MM.1S (cell line): ENCODE measurements around the gene CNRIP1.

Source experiments
- DNase-seq: peaks from one replicate; pipeline ENCODE4 v3.0.0-alpha.2; 2015
- H2AFZ ChIP-seq: fragments of 300-600 bp; sonication (generic); 2 replicates; pipeline ENCODE4 v1.6.0; 2016; ENCODE audit warnings: antibody characterized with exemption, low read length
- H3F3A ChIP-seq: fragments of 300-600 bp; sonication (generic); 2 replicates; pipeline ENCODE4 v1.6.1; 2016; ENCODE audit warnings: mild to moderate bottlenecking, antibody characterized with exemption, low read length, moderate library complexity, mixed read lengths; ENCODE audit not compliant: insufficient read depth
- H3K27ac ChIP-seq: fragments of 300-600 bp; sonication (generic); 2 replicates; pipeline ENCODE4 v1.5.1; 2016; ENCODE audit warnings: mild to moderate bottlenecking, low read length
- H3K27me3 ChIP-seq: fragments of 300-600 bp; sonication (generic); replicated peaks from 2 replicates; pipeline ENCODE4 v1.6.0; 2016; ENCODE audit warnings: low read length; ENCODE audit not compliant: insufficient read depth
- H3K36me3 ChIP-seq: fragments of 300-600 bp; sonication (generic); replicated peaks from 2 replicates; pipeline ENCODE4 v1.6.1; 2016; ENCODE audit warnings: mild to moderate bottlenecking, low read length, mixed read lengths; ENCODE audit not compliant: insufficient read depth
- H3K4me1 ChIP-seq: fragments of 300-600 bp; sonication (generic); 2 replicates; pipeline ENCODE4 v1.6.1; 2016; ENCODE audit warnings: low read length, mixed read lengths
- H3K4me2 ChIP-seq: fragments of 300-600 bp; sonication (generic); 2 replicates; pipeline ENCODE4 v1.6.0; 2016; ENCODE audit warnings: low read depth, low read length
- H3K4me3 ChIP-seq: fragments of 300-600 bp; sonication (generic); 2 replicates; pipeline ENCODE4 v1.5.1; 2016; ENCODE audit warnings: low read length, mixed read lengths
- H3K79me2 ChIP-seq: fragments of 300-600 bp; sonication (generic); 2 replicates; pipeline ENCODE4 v1.6.1; 2016; ENCODE audit warnings: mixed run types, low read length, mixed read lengths
- H3K9ac ChIP-seq: fragments of 300-600 bp; sonication (generic); 2 replicates; pipeline ENCODE4 v1.6.1; 2016; ENCODE audit warnings: low read length, mixed read lengths
- H3K9me2 ChIP-seq: fragments of 300-600 bp; sonication (generic); replicated peaks from 2 replicates; pipeline ENCODE4 v1.6.1; 2016; ENCODE audit warnings: mild to moderate bottlenecking, low read length, mixed read lengths; ENCODE audit not compliant: insufficient read depth
- H3K9me3 ChIP-seq: fragments of 300-600 bp; sonication (generic); replicated peaks from 2 replicates; pipeline ENCODE4 v1.6.1; 2016; ENCODE audit warnings: mild to moderate bottlenecking, low read length, mixed read lengths; ENCODE audit not compliant: insufficient read depth
- H4K20me1 ChIP-seq: fragments of 300-600 bp; sonication (generic); 2 replicates; pipeline ENCODE4 v1.6.1; 2016; ENCODE audit warnings: mild to moderate bottlenecking, low read length, moderate library complexity, mixed read lengths; ENCODE audit not compliant: insufficient read depth
- CTCF ChIP-seq: fragments of 300-600 bp; sonication (generic); IDR thresholded peaks from 2 replicates; pipeline ENCODE4 v1.5.1; 2016; ENCODE audit warnings: antibody characterized with exemption, low read length, mixed read lengths
- EZH2 ChIP-seq: fragments of 300-600 bp; sonication (generic); optimal IDR thresholded peaks from 2 replicates; pipeline ENCODE3; 2017; ENCODE audit warnings: low read depth, mild to moderate bottlenecking, antibody characterized with exemption, low read length, mixed read lengths
- EZH2phosphoT487 ChIP-seq: fragments of 300-600 bp; sonication (generic); IDR thresholded peaks from 2 replicates; pipeline ENCODE4 v1.6.1; 2018; ENCODE audit warnings: antibody characterized with exemption, low read length

CNRIP1 gene

GRCh38 chr2:68290901-68291300 lies 28.8 kb downstream of the CNRIP1 start:
- Histone ChIP-seq H3K9me2 (no peaks in the 10 kb centered on the region), H3K36me3 (no peaks in the 10 kb centered on the region), H3K4me1 (peaks cover 42% of the 10 kb centered on the region), H3F3A (peaks cover 10% of the 10 kb centered on the region; the same call in 1 of the 2 replicates), H3K9ac (no peak overlapping the region), H3K4me3 (no peak overlapping the region), H3K9me3 (no peaks in the 10 kb centered on the region), H3K27ac (peak overlapping the region; percentile 57), H3K27me3 (no peaks in the 10 kb centered on the region), H2AFZ (peak overlapping the region; percentile 37), H3K79me2 (no peaks in the 10 kb centered on the region), H3K4me2 (peak overlapping the region; percentile 14; the same call in 1 of the 2 replicates), H4K20me1 (no peaks in the 10 kb centered on the region)
- no peak for TF ChIP-seq EZH2phosphoT487
- no peak for TF ChIP-seq EZH2
- TF ChIP-seq CTCF = no peak
- peak; percentile 73 for DNase-seq

- H3F3A ChIP-seq = peaks cover 10% of the 10 kb centered on the region; the same call in 1 of the 2 replicates
- no peak overlapping the region for H3K27ac ChIP-seq
- H3K27me3 ChIP-seq = no peaks in the 10 kb centered on the region
- H3K9me2 ChIP-seq = no peaks in the 10 kb centered on the region
- peak overlapping the region; percentile 6; the same call in 1 of the 2 replicates for H3K4me2 ChIP-seq
- peaks cover 30% of the 10 kb centered on the region for H3K4me1 ChIP-seq
- H3K4me3 ChIP-seq = no peak overlapping the region
- H3K36me3 ChIP-seq = no peaks in the 10 kb centered on the region
- H3K9me3 ChIP-seq = no peaks in the 10 kb centered on the region
- no peaks in the 10 kb centered on the region for H3K79me2 ChIP-seq
- H3K9ac ChIP-seq = no peak overlapping the region
- TF ChIP-seq CTCF (no peak), EZH2phosphoT487 (no peak), EZH2 (no peak)
- no peaks in the 10 kb centered on the region for H4K20me1 ChIP-seq
- H2AFZ ChIP-seq = no peak overlapping the region
- peak; percentile 46 for DNase-seq
Observed at GRCh38 chr2:68287580-68288441, 31.9 kb downstream of the CNRIP1 start.

GRCh38 chr2:68284896-68285295 lies 34.9 kb downstream of the CNRIP1 start:
- H3K79me2 ChIP-seq = no peaks in the 10 kb centered on the region
- H3F3A ChIP-seq = no peaks in the 10 kb centered on the region
- no peak overlapping the region for H3K4me3 ChIP-seq
- H3K36me3 ChIP-seq = no peaks in the 10 kb centered on the region
- H3K9me3 ChIP-seq = no peaks in the 10 kb centered on the region
- no peak overlapping the region for H3K4me2 ChIP-seq
- H3K4me1 ChIP-seq = peaks cover 16% of the 10 kb centered on the region
- no peaks in the 10 kb centered on the region for H3K27me3 ChIP-seq
- H4K20me1 ChIP-seq = no peaks in the 10 kb centered on the region
- no peak for DNase-seq
- no peaks in the 10 kb centered on the region for H3K9me2 ChIP-seq
- no peak overlapping the region for H3K9ac ChIP-seq
- H3K27ac ChIP-seq = no peak overlapping the region
- no peak overlapping the region for H2AFZ ChIP-seq
- no peak for TF ChIP-seq EZH2phosphoT487
- no peak for TF ChIP-seq EZH2
- no peak for TF ChIP-seq CTCF
